Measurements from ENCODE around the gene KLHL17. TPM values are rescaled to one million over a fixed set of nuclear protein-coding genes. Genes with fewer than 3 reads are reported as not detected.

The KLHL17 gene
- total and polyA plus RNA-seq, 10 of the 15 experiments (the other 5 are each of a cell fraction or from before 2014, with no cell fraction given), result 0.03 to 30.6 (median 5.3) TPM

GRCh38 chr1:923991-924655, 36.3 kb upstream of the KLHL17 start:
- 2% methylated on average over 46 of the region's 98 CpGs for WGBS (ENCODE audit: insufficient coverage, insufficient replicate concordance, low lambda C conversion rate, missing lambda C conversion rate)
- POLR2A ChIA-PET, result no interaction called here
- RAD21 ChIA-PET (ENCODE audit: unreplicated experiment), result no interaction called here
- Histone ChIP-seq H3K27me3 (replicated peaks in 1 of 2; ENCODE audit: control insufficient read depth in 2 of 2, insufficient read depth in 2 of 2, low read length in 1 of 2) (peaks cover 19 to 24% of the 10 kb centered on the region in 2 experiments), H3K27ac (ENCODE audit: control insufficient read depth, insufficient read depth) (no peak overlapping the region), H2AFZ (ENCODE audit: control insufficient read depth, low read depth, low read length) (no peak overlapping the region), H3K4me2 (ENCODE audit: control insufficient read depth, insufficient read depth) (no peak overlapping the region), H4K20me1 (ENCODE audit: control insufficient read depth, insufficient read depth) (no peaks in the 10 kb centered on the region; the same call in 1 of the 2 replicates), H3K9ac (ENCODE audit: control insufficient read depth, insufficient read depth, low read length) (no peak overlapping the region), H3K79me2 (ENCODE audit: control insufficient read depth, insufficient read depth, low read length) (no peaks in the 10 kb centered on the region), H3K9me3 (replicated peaks; ENCODE audit: control insufficient read depth, insufficient read depth, low read length) (no peaks in the 10 kb centered on the region), H3K36me3 (ENCODE audit: control insufficient read depth in 2 of 2, insufficient read depth in 2 of 2, low read length in 1 of 2) (no peaks in the 10 kb centered on the region), H3K4me3 (no peak overlapping the region), H3K4me1 (ENCODE audit: control insufficient read depth, insufficient read depth, low read length) (no peaks in the 10 kb centered on the region)
- BruUV-seq (replicated peaks), result no TSS peak
- ATAC-seq (no peak), DNase-seq (ENCODE audit: low read depth, low spot score) (no peak), FAIRE-seq (no peak)
- intact Hi-C loops (cut with micrococcal nuclease; ENCODE audit: unreplicated experiment) (loop anchor here (1.0 kb wide), 1 partner anchor 18 kb away; no protein-coding TSS in a partner anchor), in situ Hi-C loops (cut with MboI) (no loop called here)
- SMC1A ChIA-PET (ENCODE audit: uncharacterized antibody, unreplicated experiment), result no interaction called here
- CTCF ChIA-PET, result no interaction called here
- TF ChIP-seq JUND (IDR thresholded peaks at IDR 0.05; ENCODE audit: low read depth, low read length) (no peak), SUZ12 (IDR thresholded peaks at IDR 0.05; ENCODE audit: unreplicated experiment) (no peak), ZBTB4 (CRISPR knock-in tag; IDR thresholded peaks at IDR 0.05) (no peak), MAX (IDR thresholded peaks at IDR 0.05; ENCODE audit: low read depth, low read length) (no peak), BMI1 (IDR thresholded peaks at IDR 0.05; ENCODE audit: borderline replicate concordance) (no peak), CBFB (IDR thresholded peaks at IDR 0.05; ENCODE audit: low read depth) (no peak), RB1 (IDR thresholded peaks at IDR 0.05; ENCODE audit: borderline replicate concordance) (no peak), ZNF687 (IDR thresholded peaks at IDR 0.05) (no peak), PRDM15 (CRISPR knock-in tag; IDR thresholded peaks at IDR 0.05) (no peak), CBX5 (IDR thresholded peaks at IDR 0.05; ENCODE audit: low read depth) (no peak), STAT1 (conservative IDR thresholded peaks at IDR 0.05) (no peak), SRF (IDR thresholded peaks at IDR 0.05; ENCODE audit: low read depth in 2 of 2, low read length in 2 of 2) (no peak), ZNF207 (IDR thresholded peaks at IDR 0.05; ENCODE audit: borderline replicate concordance) (no peak)
